GM19240 (cell line): ENCODE data around the gene SMARCA2.

Experiments used
- DNase-seq: peaks from one replicate; pipeline ENCODE4 v3.0.0; 2011; ENCODE audit warnings: low spot score; ENCODE audit not compliant: insufficient read length

SMARCA2 gene

GRCh38 chr9:2166203-2166602 is 151.1 kb downstream of the SMARCA2 start:
- no peak for DNase-seq

- DNase-seq, result no peak
Measured at GRCh38 chr9:2169035-2169434, 153.9 kb downstream of the SMARCA2 start.

GRCh38 chr9:2170722-2171121 is 155.6 kb downstream of the SMARCA2 start:
- DNase-seq, result no peak

- no peak for DNase-seq
Measured at GRCh38 chr9:2173170-2173569, 158.0 kb downstream of the SMARCA2 start.

GRCh38 chr9:2173861-2174260 is 158.7 kb downstream of the SMARCA2 start:
- no peak for DNase-seq

GRCh38 chr9:2174306-2174705 is 159.2 kb downstream of the SMARCA2 start:
- DNase-seq, result no peak

GRCh38 chr9:2174911-2175310 is 159.8 kb downstream of the SMARCA2 start:
- DNase-seq, result no peak

GRCh38 chr9:2177121-2177520 is 162.0 kb downstream of the SMARCA2 start:
- DNase-seq, result no peak

GRCh38 chr9:2178034-2178734 is 163.0 kb downstream of the SMARCA2 start:
- no peak for DNase-seq

- no peak for DNase-seq
Measured at GRCh38 chr9:2179567-2179966, 164.4 kb downstream of the SMARCA2 start.

- DNase-seq, result no peak
Measured at GRCh38 chr9:2180154-2180553, 165.0 kb downstream of the SMARCA2 start.

GRCh38 chr9:2180704-2181103 is 165.6 kb downstream of the SMARCA2 start:
- no peak for DNase-seq

- no peak for DNase-seq
Measured at GRCh38 chr9:2181792-2182191, 166.6 kb downstream of the SMARCA2 start.

GRCh38 chr9:2190939-2191608 is 175.9 kb downstream of the SMARCA2 start:
- DNase-seq, result no peak

GRCh38 chr9:2191609-2191972 is 176.4 kb downstream of the SMARCA2 start:
- DNase-seq, result no peak

GRCh38 chr9:2192356-2192979 is 177.3 kb downstream of the SMARCA2 start:
- DNase-seq, result no peak

GRCh38 chr9:2193552-2193951 is 178.4 kb downstream of the SMARCA2 start:
- no peak for DNase-seq

GRCh38 chr9:2195211-2195610 is 180.1 kb downstream of the SMARCA2 start:
- no peak for DNase-seq

- DNase-seq, result no peak
Measured at GRCh38 chr9:2196757-2197156, 181.6 kb downstream of the SMARCA2 start.

- DNase-seq, result no peak
Measured at GRCh38 chr9:2198956-2199635, 183.9 kb downstream of the SMARCA2 start.

- no peak for DNase-seq
Measured at GRCh38 chr9:2199999-2200796, 185.1 kb downstream of the SMARCA2 start.
